WTC11 (cell line): ENCODE results near the gene B4GALT4.

Experiments
- ARID4B ChIP-seq: sonication (generic); formaldehyde crosslinking; IDR thresholded peaks from 2 replicates; pipeline ENCODE4 v1.8.0; 2023; ENCODE audit warnings: missing genetic modification reagents, mild to moderate bottlenecking, borderline replicate concordance
- CTCF ChIP-seq: fragments of 200-600 bp; IDR thresholded peaks from 2 replicates; pipeline ENCODE4 v1.8.0; 2022; ENCODE audit warnings: antibody characterized with exemption
- USF2 ChIP-seq: sonication (generic); formaldehyde crosslinking; IDR thresholded peaks from 2 replicates; pipeline ENCODE4 v1.8.1; 2023; ENCODE audit warnings: mild to moderate bottlenecking, missing genetic modification reagents, moderate library complexity
- ZNF121 ChIP-seq: sonication (generic); formaldehyde crosslinking; IDR thresholded peaks from 2 replicates; pipeline ENCODE4 v1.8.0; 2023; ENCODE audit warnings: missing genetic modification reagents
- ZNF423 ChIP-seq: fragments of 250-450 bp; sonication (Bioruptor Pico); IDR thresholded peaks from 2 replicates; pipeline ENCODE4 v2.1.2; 2022; ENCODE audit warnings: mild to moderate bottlenecking, moderate library complexity

GRCh38 chr3:119175872-119176756, 64.6 kb downstream of the B4GALT4 start:
- no peak for TF ChIP-seq USF2 (CRISPR knock-in tag)
- TF ChIP-seq CTCF = no peak
- no peak for TF ChIP-seq ZNF121 (CRISPR knock-in tag)
- TF ChIP-seq ARID4B (CRISPR knock-in tag) = no peak
- no peak for TF ChIP-seq ZNF423
